ENCODE results near the gene ADCY7.

ADCY7 gene

GRCh38 chr16:50257876-50258275 is 8.5 kb upstream of the ADCY7 start:
- H3K4me3 ChIP-seq (ENCODE audit: low read depth, low read length) = no peak overlapping the region
- no peaks in the 10 kb centered on the region for H3K9me3 ChIP-seq (ENCODE audit: control insufficient read depth, low read length)
- no peak overlapping the region for H3K27ac ChIP-seq
- no peak overlapping the region for H3K4me2 ChIP-seq (ENCODE audit: low read length)
- H3K36me3 ChIP-seq (ENCODE audit: control insufficient read depth, insufficient read depth, low read length) = no peaks in the 10 kb centered on the region
- H3K9ac ChIP-seq = no peak overlapping the region
- no peaks in the 10 kb centered on the region for H3K79me2 ChIP-seq
- no peak overlapping the region for H2AFZ ChIP-seq
- TF ChIP-seq CTCF (IDR thresholded peaks at IDR 0.05) = no peak
- H3K4me1 ChIP-seq = no peaks in the 10 kb centered on the region
- H3K27me3 ChIP-seq (ENCODE audit: control insufficient read depth, insufficient read depth, low read length) = no peaks in the 10 kb centered on the region

- H3K4me1 ChIP-seq = no peaks in the 10 kb centered on the region
- H3K27ac ChIP-seq = no peak overlapping the region
- H3K9ac ChIP-seq = no peak overlapping the region
- no peak for TF ChIP-seq CTCF (IDR thresholded peaks at IDR 0.05)
- H3K4me3 ChIP-seq (ENCODE audit: low read depth, low read length) = no peak overlapping the region
- no peaks in the 10 kb centered on the region for H3K27me3 ChIP-seq (ENCODE audit: control insufficient read depth, insufficient read depth, low read length)
- no peaks in the 10 kb centered on the region for H3K36me3 ChIP-seq (ENCODE audit: control insufficient read depth, insufficient read depth, low read length)
- no peaks in the 10 kb centered on the region for H3K9me3 ChIP-seq (ENCODE audit: control insufficient read depth, low read length)
- H3K4me2 ChIP-seq (ENCODE audit: low read length) = no peak overlapping the region
- no peak overlapping the region for H2AFZ ChIP-seq
- no peaks in the 10 kb centered on the region for H3K79me2 ChIP-seq
These were observed 6.8 kb upstream of the ADCY7 start for GRCh38 chr16:50259334-50260205.

GRCh38 chr16:50260206-50261159 is 5.9 kb upstream of the ADCY7 start:
- no peaks in the 10 kb centered on the region for H3K27me3 ChIP-seq (ENCODE audit: control insufficient read depth, insufficient read depth, low read length)
- H3K79me2 ChIP-seq = no peaks in the 10 kb centered on the region
- no peak for TF ChIP-seq CTCF (IDR thresholded peaks at IDR 0.05)
- no peaks in the 10 kb centered on the region for H3K36me3 ChIP-seq (ENCODE audit: control insufficient read depth, insufficient read depth, low read length)
- no peak overlapping the region for H2AFZ ChIP-seq
- no peak overlapping the region for H3K4me3 ChIP-seq (ENCODE audit: low read depth, low read length)
- no peak overlapping the region for H3K4me2 ChIP-seq (ENCODE audit: low read length)
- H3K9ac ChIP-seq = no peak overlapping the region
- no peaks in the 10 kb centered on the region for H3K9me3 ChIP-seq (ENCODE audit: control insufficient read depth, low read length)
- no peaks in the 10 kb centered on the region for H3K4me1 ChIP-seq
- no peak overlapping the region for H3K27ac ChIP-seq

- Histone ChIP-seq H3K9me3 (ENCODE audit: control insufficient read depth, low read length) (no peaks in the 10 kb centered on the region), H3K9ac (no peak overlapping the region), H3K27ac (no peak overlapping the region), H2AFZ (no peak overlapping the region), H3K4me1 (no peaks in the 10 kb centered on the region), H3K27me3 (ENCODE audit: control insufficient read depth, insufficient read depth, low read length) (no peaks in the 10 kb centered on the region), H3K4me2 (ENCODE audit: low read length) (no peak overlapping the region), H3K79me2 (no peaks in the 10 kb centered on the region), H3K36me3 (ENCODE audit: control insufficient read depth, insufficient read depth, low read length) (no peaks in the 10 kb centered on the region), H3K4me3 (ENCODE audit: low read depth, low read length) (no peak overlapping the region)
- TF ChIP-seq CTCF (IDR thresholded peaks at IDR 0.05) = no peak
These were observed 5.1 kb upstream of the ADCY7 start for GRCh38 chr16:50261160-50261706.

Measured in parathyroid adenoma (tissue), 2 donors.